K562 (cell line): ENCODE measurements around the gene METTL23. TPM values are rescaled to one million over a fixed set of nuclear protein-coding genes. Genes with fewer than 3 reads are reported as not detected.

Experiments used
- MNT ChIP-seq, 2 experiments: fragments of 450-650 bp; conservative IDR thresholded peaks; 2 replicates each; pipeline ENCODE4 v1.6.1; 2017; ENCODE audit warnings: mild to moderate bottlenecking in 2 of 2, moderate library complexity in 2 of 2
- NFE2L1 ChIP-seq: fragments of 450-650 bp; IDR thresholded peaks from 2 replicates; pipeline ENCODE4 v1.6.1; 2016; ENCODE audit warnings: missing genetic modification characterization, low read depth, mild to moderate bottlenecking, missing compliant biosample characterization, moderate library complexity, borderline replicate concordance
- NFIC ChIP-seq: fragments of 450-650 bp; IDR thresholded peaks from 2 replicates; pipeline ENCODE4 v1.6.1; 2017; ENCODE audit warnings: mild to moderate bottlenecking, inconsistent platforms
- NR2C2 ChIP-seq, 2 experiments: fragments of 200-800 bp in 1 of 2; sonication (Bioruptor generic) in 1 of 2; sonication (generic) in 1 of 2; formaldehyde crosslinking in 1 of 2; IDR thresholded peaks; 2 replicates each; pipeline versions ENCODE4 v1.6.1 to v1.8.0; 2016 to 2022; ENCODE audit warnings: mild to moderate bottlenecking in 1 of 2, missing compliant biosample characterization in 1 of 2, missing genetic modification characterization in 1 of 2, missing genetic modification reagents in 1 of 2
- SMARCA4 ChIP-seq: fragments of 450-650 bp; IDR thresholded peaks from 2 replicates; pipeline ENCODE4 v1.6.1; 2016
- SP1 ChIP-seq: sonication (generic); formaldehyde crosslinking; IDR thresholded peaks from 2 replicates; pipeline ENCODE4 v1.8.1; 2022; ENCODE audit warnings: mild to moderate bottlenecking, missing genetic modification reagents
- TCF3 ChIP-seq: sonication (generic); formaldehyde crosslinking; IDR thresholded peaks from 2 replicates; pipeline ENCODE4 v1.4.0; 2020; ENCODE audit warnings: mild to moderate bottlenecking, missing genetic modification reagents
- TCFL5 ChIP-seq: fragments of 250-450 bp; sonication (Bioruptor Pico); conservative IDR thresholded peaks from 2 replicates; pipeline ENCODE4 v1.6.1; 2021; ENCODE audit warnings: mild to moderate bottlenecking, moderate library complexity, matching md5 sums
- ZFP1 ChIP-seq: fragments of 450-650 bp; formaldehyde crosslinking; IDR thresholded peaks from 2 replicates; pipeline ENCODE4 v1.4.0; 2020; ENCODE audit warnings: mild to moderate bottlenecking, mixed read lengths
- ZNF407 ChIP-seq: fragments of 450-650 bp; IDR thresholded peaks from 2 replicates; pipeline ENCODE4 v1.6.1; 2016; ENCODE audit warnings: low read depth
- polyA plus RNA-seq, 8 experiments: library from polyadenylated mRNA; depleted of rRNA in 4 of 8; stranded (reverse) in 5 of 8; unstranded in 3 of 8; fragments of >200 nt; fragmentation: Nextera tagmentation in 2 of 8; fragmentation: Illumina TruSeq in 1 of 8; extraction: Ambion mirVana in 2 of 8; extraction: Trizol in 1 of 8; gene quantifications; 2 replicates each; pipeline versions ENCODE4 v1.2.1 to v1.2.3, GENCODE V29; 2011 to 2014; ENCODE audit warnings: inconsistent platforms in 1 of 8, missing spikeins in 1 of 8
- total RNA-seq, 7 experiments: library from RNA; depleted of rRNA in 6 of 7; stranded (reverse); fragments of >200 nt in 6 of 7; fragmentation: Illumina TruSeq in 2 of 7; extraction: Trizol in 2 of 7; gene quantifications; 2 replicates each; pipeline versions ENCODE4 v1.2.1 to v1.2.3, GENCODE V29; 2011 to 2021; ENCODE audit warnings: low replicate concordance in 1 of 7

The METTL23 gene
- total and polyA plus RNA-seq, 9 of the 15 experiments (the other 6 are each of a cell fraction or from before 2014, with no cell fraction given), result 29.4 to 67.3 (median 41.6) TPM

DNA sequence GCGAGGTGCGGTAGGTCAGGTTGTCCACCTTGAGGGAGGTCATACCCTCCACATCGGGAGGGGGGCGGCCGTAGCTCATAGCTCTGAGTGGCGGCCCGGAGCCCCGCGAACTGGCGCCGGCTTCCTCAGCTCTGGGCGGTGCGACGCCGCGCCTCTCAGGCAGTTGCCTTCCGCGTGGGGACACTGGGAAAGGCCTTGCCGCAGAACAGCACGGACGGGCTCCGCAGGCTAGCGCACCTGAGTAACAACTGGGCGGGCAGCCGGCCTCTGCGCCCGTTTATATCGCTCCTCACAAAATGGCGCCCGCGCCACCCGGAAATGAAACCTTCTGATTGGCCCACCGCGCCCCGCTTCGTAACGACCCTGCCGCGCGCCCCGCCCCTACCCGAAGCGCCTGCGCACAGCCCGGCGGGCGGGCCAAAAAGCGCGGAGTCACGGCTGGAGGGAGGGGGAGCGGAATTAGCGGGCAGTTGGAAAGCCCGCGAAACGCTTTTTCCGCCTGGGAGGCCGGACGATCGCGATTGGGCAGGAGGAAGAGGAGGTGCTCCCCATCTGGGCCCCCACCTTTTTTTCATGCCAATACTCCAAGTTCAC lies 10.5 kb downstream of the METTL23 start, which contains the start of gene SRSF2 (continued):
- TF ChIP-seq ZNF407 (no peak), NFIC (peak; percentile 71), ZFP1 (CRISPR knock-in tag) (no peak), NFE2L1 (no peak), NR2C2 (CRISPR knock-in tag; IDR thresholded peaks at IDR 0.05) (peak; percentile 91), NR2C2 (tag; IDR thresholded peaks at IDR 0.05) (peak; percentile 99), SMARCA4 (no peak), MNT (conservative IDR thresholded peaks at IDR 0.05) (peak in 1 of 2 experiments; percentile 7), TCFL5 (no peak), SP1 (CRISPR knock-in tag) (peak; percentile 97), TCF3 (CRISPR knock-in tag) (peak; percentile 41; the same call in 1 of the 2 replicates)
